LNCaP clone FGC (cell line): Measurements from ENCODE around the gene SLC4A2.

ENCODE experiments used
- DNase-seq: peaks from one replicate; pipeline ENCODE4 v3.0.0-alpha.2; 2011; ENCODE audit warnings: low read depth
- H3K4me3 ChIP-seq: 2 replicates; pipeline ENCODE4 v1.5.1; 2011; ENCODE audit warnings: mild to moderate bottlenecking, low read depth, low read length, control low read depth
- CTCF ChIP-seq: IDR thresholded peaks from 2 replicates; pipeline ENCODE4 v1.5.1; 2012; ENCODE audit warnings: mild to moderate bottlenecking; ENCODE audit not compliant: control insufficient read depth, insufficient read depth; ENCODE audit errors: extremely low read depth

SLC4A2 gene

GRCh38 chr7:151119902-151120301 lies 60.5 kb downstream of the SLC4A2 start:
- no peak overlapping the region for H3K4me3 ChIP-seq
- DNase-seq = no peak
- TF ChIP-seq CTCF = no peak

- no peak for TF ChIP-seq CTCF
- no peak for DNase-seq
- H3K4me3 ChIP-seq = no peak overlapping the region
These were observed 61.5 kb downstream of the SLC4A2 start for GRCh38 chr7:151120896-151121295.

- no peak overlapping the region for H3K4me3 ChIP-seq
- no peak for TF ChIP-seq CTCF
- no peak for DNase-seq
These were observed 62.2 kb downstream of the SLC4A2 start for GRCh38 chr7:151121380-151122170.

- TF ChIP-seq CTCF = 0 out of 2 replicates have a peak, but pooled peaks have one; percentile 4
- DNase-seq = no peak
- H3K4me3 ChIP-seq = no peak overlapping the region
These were observed 62.9 kb downstream of the SLC4A2 start for GRCh38 chr7:151122276-151122675.

GRCh38 chr7:151122796-151123157 lies 63.4 kb downstream of the SLC4A2 start:
- no peak overlapping the region for H3K4me3 ChIP-seq
- no peak for TF ChIP-seq CTCF
- DNase-seq = no peak

GRCh38 chr7:151123158-151123821 lies 63.9 kb downstream of the SLC4A2 start:
- H3K4me3 ChIP-seq = no peak overlapping the region
- no peak for DNase-seq
- no peak for TF ChIP-seq CTCF
